GM12864 (cell line): ENCODE data around the gene ALOX5AP.
A peak's percentile ranks its signal among the peaks of the same experiment; 100 is the strongest.

ENCODE experiments used
- DNase-seq: peaks from one replicate; pipeline ENCODE4 v3.0.0-alpha.2; 2011; ENCODE audit warnings: low read depth
- H3K4me3 ChIP-seq: 2 replicates; pipeline ENCODE4 v1.5.1; 2011; ENCODE audit warnings: mild to moderate bottlenecking, low read depth, low read length, control low read depth
- TF ChIP-seq, protein P1 (sequence below): IDR thresholded peaks from 2 replicates; pipeline ENCODE4 v1.5.1; 2011; ENCODE audit warnings: low read depth, mild to moderate bottlenecking, moderate library complexity, low read length, control low read depth, inconsistent platforms; ENCODE audit errors: missing control alignments

Gene ALOX5AP

DNA sequence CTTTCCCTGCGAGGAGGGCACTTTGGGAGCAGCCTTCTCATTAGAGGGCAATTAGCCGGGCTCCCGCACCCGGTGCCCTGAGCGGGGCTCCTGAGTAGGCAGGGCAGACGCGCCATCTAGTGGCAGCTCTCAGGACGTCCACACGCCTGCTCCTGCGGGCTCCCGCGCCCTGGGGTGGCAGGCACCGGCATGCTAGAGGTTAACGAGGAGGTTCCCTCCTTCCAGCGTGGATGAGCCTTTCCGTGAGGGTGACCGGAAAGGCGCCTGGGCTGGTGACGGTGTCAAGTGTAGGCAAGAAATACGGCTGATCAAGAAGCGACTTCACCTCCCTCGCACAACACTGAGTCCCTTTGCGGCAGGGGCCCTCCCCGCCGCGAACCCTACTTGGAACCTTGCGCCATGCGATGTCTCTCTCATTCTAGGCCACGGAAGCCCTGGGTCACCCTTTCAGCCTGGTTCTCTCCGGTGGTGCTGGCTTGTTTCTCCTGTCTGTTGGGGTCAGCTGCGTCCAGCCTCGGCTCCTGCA, 67.7 kb downstream of the ALOX5AP start:
- DNase-seq: peak; percentile 37
- H3K4me3 ChIP-seq: no peak overlapping the region
- TF ChIP-seq, protein P1, sequence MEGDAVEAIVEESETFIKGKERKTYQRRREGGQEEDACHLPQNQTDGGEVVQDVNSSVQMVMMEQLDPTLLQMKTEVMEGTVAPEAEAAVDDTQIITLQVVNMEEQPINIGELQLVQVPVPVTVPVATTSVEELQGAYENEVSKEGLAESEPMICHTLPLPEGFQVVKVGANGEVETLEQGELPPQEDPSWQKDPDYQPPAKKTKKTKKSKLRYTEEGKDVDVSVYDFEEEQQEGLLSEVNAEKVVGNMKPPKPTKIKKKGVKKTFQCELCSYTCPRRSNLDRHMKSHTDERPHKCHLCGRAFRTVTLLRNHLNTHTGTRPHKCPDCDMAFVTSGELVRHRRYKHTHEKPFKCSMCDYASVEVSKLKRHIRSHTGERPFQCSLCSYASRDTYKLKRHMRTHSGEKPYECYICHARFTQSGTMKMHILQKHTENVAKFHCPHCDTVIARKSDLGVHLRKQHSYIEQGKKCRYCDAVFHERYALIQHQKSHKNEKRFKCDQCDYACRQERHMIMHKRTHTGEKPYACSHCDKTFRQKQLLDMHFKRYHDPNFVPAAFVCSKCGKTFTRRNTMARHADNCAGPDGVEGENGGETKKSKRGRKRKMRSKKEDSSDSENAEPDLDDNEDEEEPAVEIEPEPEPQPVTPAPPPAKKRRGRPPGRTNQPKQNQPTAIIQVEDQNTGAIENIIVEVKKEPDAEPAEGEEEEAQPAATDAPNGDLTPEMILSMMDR: peak; percentile 92

GRCh38 chr13:30803749-30804148, 68.4 kb downstream of the ALOX5AP start:
- no peak overlapping the region for H3K4me3 ChIP-seq
- TF ChIP-seq, protein P1: no peak
- no peak for DNase-seq

DNA sequence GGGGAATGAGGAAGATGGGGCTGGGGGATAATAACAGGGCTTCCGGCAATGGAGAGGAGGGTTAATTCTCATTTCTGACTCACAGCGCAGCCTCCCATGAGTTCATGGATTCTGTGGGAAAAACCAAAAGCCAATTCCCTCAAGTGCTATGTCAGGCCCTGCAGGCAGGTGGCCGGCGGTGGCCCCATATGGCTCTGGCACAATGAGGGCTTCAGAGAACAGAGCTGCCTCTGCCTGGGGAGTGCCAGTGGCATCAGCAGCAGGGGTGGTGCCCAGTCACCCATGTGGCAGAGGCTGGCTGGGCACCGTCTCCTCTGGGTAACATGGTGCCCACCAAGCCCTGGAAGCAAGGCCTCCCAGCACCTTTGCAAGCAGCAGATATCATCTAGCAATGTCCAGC, 69.1 kb downstream of the ALOX5AP start:
- no peak for DNase-seq
- no peak overlapping the region for H3K4me3 ChIP-seq
- TF ChIP-seq, protein P1: no peak

- no peak overlapping the region for H3K4me3 ChIP-seq
- DNase-seq: no peak
- TF ChIP-seq, protein P1: no peak
Measured at GRCh38 chr13:30805132-30805537, 69.8 kb downstream of the ALOX5AP start.

DNA sequence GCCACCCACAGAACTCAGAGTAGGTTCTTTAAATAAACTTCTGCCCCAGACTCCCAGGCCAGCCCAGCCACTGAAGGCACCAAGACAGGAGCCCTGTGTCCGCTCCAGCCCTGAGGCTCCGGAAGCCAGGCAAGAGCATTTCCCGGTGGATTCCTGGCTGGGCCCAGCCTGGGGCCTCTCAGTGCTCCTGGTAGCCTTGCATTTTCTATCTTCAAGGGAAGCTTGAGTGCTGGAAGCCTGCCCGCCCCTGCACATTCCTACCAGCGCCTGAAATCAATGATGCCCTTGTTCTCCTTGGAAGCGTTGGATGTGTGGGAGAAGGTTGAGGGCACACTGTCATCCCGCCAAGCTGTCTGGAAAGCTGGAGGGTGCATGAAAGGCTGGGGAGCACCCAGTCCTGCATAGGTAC, 70.3 kb downstream of the ALOX5AP start:
- DNase-seq: no peak
- TF ChIP-seq, protein P1: no peak
- no peak overlapping the region for H3K4me3 ChIP-seq

DNA sequence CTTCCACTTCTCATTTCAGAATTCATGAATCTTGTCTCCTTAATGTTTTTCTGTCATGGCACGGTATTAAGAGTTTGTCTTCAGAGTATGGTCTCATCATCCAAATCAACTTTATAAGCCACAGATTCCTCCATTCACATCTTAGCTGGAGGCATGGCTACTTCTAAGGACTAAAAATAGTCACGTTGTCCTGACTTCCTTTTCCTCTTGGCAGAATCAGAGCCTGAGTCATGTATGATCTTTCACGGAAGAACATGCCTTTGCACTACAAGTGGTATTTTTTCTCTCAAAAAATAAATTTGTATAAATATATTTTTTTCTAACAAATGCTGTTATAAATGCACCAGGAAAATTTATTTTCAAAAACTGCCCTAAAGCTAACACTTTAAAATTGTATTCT, 71.4 kb downstream of the ALOX5AP start:
- no peak for DNase-seq
- TF ChIP-seq, protein P1: no peak
- no peak overlapping the region for H3K4me3 ChIP-seq

GRCh38 chr13:30807392-30807791, 72.0 kb downstream of the ALOX5AP start:
- TF ChIP-seq, protein P1: no peak
- no peak overlapping the region for H3K4me3 ChIP-seq
- no peak for DNase-seq
